ENCODE data around the gene SAMD4B.

- TF ChIP-seq POLR2A (IDR thresholded peaks at IDR 0.05) (no peak), CTCF (IDR thresholded peaks at IDR 0.05) (no peak)
These were observed 46.4 kb downstream of the SAMD4B start for GRCh38 chr19:39388657-39389056.
